KMS-11 (cell line): ENCODE results near the gene EHBP1L1.

Experiments used
- H2AFZ ChIP-seq: fragments of 200-600 bp; sonication (generic); 2 replicates; pipeline ENCODE4 v1.6.1; 2016; ENCODE audit warnings: antibody characterized with exemption, mixed run types, low read depth
- H3K27ac ChIP-seq: fragments of 200-600 bp; sonication (generic); 2 replicates; pipeline ENCODE4 v1.6.1; 2016; ENCODE audit warnings: mild to moderate bottlenecking, mixed run types
- H3K27me3 ChIP-seq: fragments of 200-600 bp; sonication (generic); 2 replicates; pipeline ENCODE4 v1.6.1; 2017; ENCODE audit warnings: mild to moderate bottlenecking, low read depth, mixed run types, moderate library complexity; ENCODE audit not compliant: insufficient read depth
- H3K36me3 ChIP-seq: fragments of 200-600 bp; sonication (generic); 2 replicates; pipeline ENCODE4 v1.6.1; 2017; ENCODE audit warnings: mild to moderate bottlenecking, mixed run types; ENCODE audit not compliant: insufficient read depth
- H3K4me1 ChIP-seq: fragments of 200-600 bp; sonication (generic); 2 replicates; pipeline ENCODE4 v1.6.1; 2016; ENCODE audit warnings: mild to moderate bottlenecking, low read depth, mixed run types; ENCODE audit not compliant: poor library complexity, severe bottlenecking
- H3K4me2 ChIP-seq: fragments of 200-600 bp; sonication (generic); 2 replicates; pipeline ENCODE4 v1.7.0; 2016; ENCODE audit warnings: mild to moderate bottlenecking, mixed run types
- H3K4me3 ChIP-seq: fragments of 200-600 bp; sonication (generic); IDR thresholded peaks from 2 replicates; pipeline ENCODE4 v1.6.1; 2017; ENCODE audit warnings: low read depth, low read length, mixed read lengths; ENCODE audit not compliant: insufficient read depth
- H3K79me2 ChIP-seq: fragments of 200-600 bp; sonication (generic); 2 replicates; pipeline ENCODE4 v1.6.1; 2016; ENCODE audit warnings: low read depth, mixed run types; ENCODE audit not compliant: insufficient read depth
- H3K9ac ChIP-seq: fragments of 200-600 bp; sonication (generic); 2 replicates; pipeline ENCODE4 v1.6.1; 2016; ENCODE audit warnings: mild to moderate bottlenecking, mixed run types
- H4K20me1 ChIP-seq: fragments of 200-600 bp; sonication (generic); 2 replicates; pipeline ENCODE4 v1.6.1; 2016; ENCODE audit warnings: mild to moderate bottlenecking, mixed run types; ENCODE audit not compliant: insufficient read depth
- TF ChIP-seq, protein P1 (sequence below): fragments of 200-600 bp; sonication (generic); conservative IDR thresholded peaks from 2 replicates; pipeline ENCODE4 v1.6.1; 2017; ENCODE audit warnings: low read depth, mild to moderate bottlenecking, antibody characterized with exemption, low read length, moderate library complexity, mixed read lengths

EHBP1L1 gene

GRCh38 chr11:65539744-65540289 lies 36.0 kb upstream of the EHBP1L1 start:
- Histone ChIP-seq H3K9ac (peak overlapping the region; percentile 55; the same call in 1 of the 2 replicates), H3K4me1 (peaks cover 19% of the 10 kb centered on the region), H3K36me3 (no peaks in the 10 kb centered on the region), H2AFZ (peak overlapping the region; percentile 89), H4K20me1 (no peaks in the 10 kb centered on the region), H3K27ac (peak overlapping the region; percentile 53; the same call in 1 of the 2 replicates), H3K27me3 (no peaks in the 10 kb centered on the region), H3K79me2 (no peaks in the 10 kb centered on the region), H3K4me3 (no peak overlapping the region), H3K4me2 (peak overlapping the region; percentile 81)
- TF ChIP-seq, protein P1, sequence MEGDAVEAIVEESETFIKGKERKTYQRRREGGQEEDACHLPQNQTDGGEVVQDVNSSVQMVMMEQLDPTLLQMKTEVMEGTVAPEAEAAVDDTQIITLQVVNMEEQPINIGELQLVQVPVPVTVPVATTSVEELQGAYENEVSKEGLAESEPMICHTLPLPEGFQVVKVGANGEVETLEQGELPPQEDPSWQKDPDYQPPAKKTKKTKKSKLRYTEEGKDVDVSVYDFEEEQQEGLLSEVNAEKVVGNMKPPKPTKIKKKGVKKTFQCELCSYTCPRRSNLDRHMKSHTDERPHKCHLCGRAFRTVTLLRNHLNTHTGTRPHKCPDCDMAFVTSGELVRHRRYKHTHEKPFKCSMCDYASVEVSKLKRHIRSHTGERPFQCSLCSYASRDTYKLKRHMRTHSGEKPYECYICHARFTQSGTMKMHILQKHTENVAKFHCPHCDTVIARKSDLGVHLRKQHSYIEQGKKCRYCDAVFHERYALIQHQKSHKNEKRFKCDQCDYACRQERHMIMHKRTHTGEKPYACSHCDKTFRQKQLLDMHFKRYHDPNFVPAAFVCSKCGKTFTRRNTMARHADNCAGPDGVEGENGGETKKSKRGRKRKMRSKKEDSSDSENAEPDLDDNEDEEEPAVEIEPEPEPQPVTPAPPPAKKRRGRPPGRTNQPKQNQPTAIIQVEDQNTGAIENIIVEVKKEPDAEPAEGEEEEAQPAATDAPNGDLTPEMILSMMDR = peak; percentile 21; the same call in 1 of the 2 replicates

GRCh38 chr11:65540290-65541092 lies 35.4 kb upstream of the EHBP1L1 start:
- no peaks in the 10 kb centered on the region for H3K79me2 ChIP-seq
- peak overlapping the region; percentile 55; the same call in 1 of the 2 replicates for H3K9ac ChIP-seq
- H3K4me3 ChIP-seq = no peak overlapping the region
- peak overlapping the region; percentile 53; the same call in 1 of the 2 replicates for H3K27ac ChIP-seq
- no peaks in the 10 kb centered on the region for H3K27me3 ChIP-seq
- H3K4me1 ChIP-seq = peaks cover 19% of the 10 kb centered on the region
- peak overlapping the region; percentile 89 for H2AFZ ChIP-seq
- H3K4me2 ChIP-seq = peak overlapping the region; percentile 81
- no peaks in the 10 kb centered on the region for H4K20me1 ChIP-seq
- TF ChIP-seq, protein P1 = peak; percentile 87
- no peaks in the 10 kb centered on the region for H3K36me3 ChIP-seq

GRCh38 chr11:65541093-65541982 lies 34.5 kb upstream of the EHBP1L1 start:
- Histone ChIP-seq H4K20me1 (no peaks in the 10 kb centered on the region), H3K9ac (peak overlapping the region; percentile 55; the same call in 1 of the 2 replicates), H3K4me1 (peaks cover 19% of the 10 kb centered on the region), H3K27ac (peak overlapping the region; percentile 53; the same call in 1 of the 2 replicates), H3K79me2 (no peaks in the 10 kb centered on the region), H3K27me3 (no peaks in the 10 kb centered on the region), H3K36me3 (no peaks in the 10 kb centered on the region), H3K4me2 (peak overlapping the region; percentile 81), H3K4me3 (no peak overlapping the region), H2AFZ (peak overlapping the region; percentile 89)
- TF ChIP-seq, protein P1 = peak; percentile 25; the same call in 1 of the 2 replicates

DNA sequence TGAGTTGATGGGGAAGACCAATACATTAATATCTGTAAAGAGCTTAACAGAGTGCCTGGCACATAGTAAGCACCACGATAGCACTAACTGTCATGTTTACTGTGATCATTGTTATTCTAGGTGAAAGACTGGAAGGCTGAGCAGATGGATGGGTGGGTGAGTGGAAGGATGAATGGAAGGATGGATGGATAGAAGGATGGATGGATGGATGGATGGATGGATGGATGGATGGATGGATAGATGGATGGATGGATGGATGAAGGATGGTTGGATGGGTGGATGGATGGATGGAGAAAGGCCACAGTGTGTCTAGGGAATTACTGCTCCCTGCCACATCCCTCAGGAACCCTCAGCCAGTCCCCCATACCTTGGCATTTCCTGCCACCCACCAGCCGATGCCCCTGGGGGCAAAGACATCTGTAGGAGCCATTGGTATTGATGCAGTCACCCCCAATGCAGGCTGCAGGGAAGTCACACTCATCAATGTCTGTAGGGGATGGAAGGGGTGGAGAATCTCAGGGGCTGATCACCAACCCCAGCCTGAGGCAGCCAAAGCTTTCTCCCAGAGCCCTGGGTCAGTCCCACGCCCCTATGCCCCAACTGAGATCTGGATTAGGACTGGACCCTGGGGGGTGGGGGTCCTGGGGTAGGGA lies 33.0 kb upstream of the EHBP1L1 start:
- Histone ChIP-seq H3K79me2 (no peaks in the 10 kb centered on the region), H3K4me1 (peaks cover 8% of the 10 kb centered on the region), H3K9ac (no peak overlapping the region)

More for the DNA sequence above, 33.0 kb upstream of the EHBP1L1 start:
- no peak overlapping the region for H3K4me2 ChIP-seq
- H3K27ac ChIP-seq = no peak overlapping the region
- H3K36me3 ChIP-seq = no peaks in the 10 kb centered on the region
- H3K4me3 ChIP-seq = no peak overlapping the region
- H2AFZ ChIP-seq = no peak overlapping the region
- no peaks in the 10 kb centered on the region for H4K20me1 ChIP-seq
- TF ChIP-seq, protein P1 = no peak
- no peaks in the 10 kb centered on the region for H3K27me3 ChIP-seq
